Spleen (tissue), 11 donors: ENCODE measurements around the gene TMEM259. TPM values are rescaled to one million over a fixed set of nuclear protein-coding genes. Genes with fewer than 3 reads are reported as not detected.
A peak's percentile ranks its signal among the peaks of the same experiment; 100 is the strongest.

Source experiments
- DNase-seq: peaks from one replicate; pipeline ENCODE4 v3.0.0-alpha.2; 2020
- H3K27ac ChIP-seq, 8 donors: fragments of 200-600 bp; sonication (generic) in 7 of 8; 1 replicate in 4 of 8; 2 replicates in 4 of 8; pipeline versions ENCODE4 v1.5.0 to v1.8.0; 2016 to 2021; ENCODE audit warnings: inconsistent platforms in 4 of 8, mild to moderate bottlenecking in 4 of 8, moderate library complexity in 1 of 8
- H3K27me3 ChIP-seq, 7 donors: fragments of 200-600 bp; sonication (generic) in 6 of 7; replicated peaks in 1 of 7; 1 replicate in 4 of 7; 2 replicates in 3 of 7; pipeline versions ENCODE4 v1.5.0 to v1.8.0; 2016 to 2021; ENCODE audit warnings: inconsistent platforms in 3 of 7, mild to moderate bottlenecking in 1 of 7
- H3K36me3 ChIP-seq, 6 donors: fragments of 200-600 bp; sonication (generic) in 5 of 6; 1 replicate in 4 of 6; 2 replicates in 2 of 6; pipeline versions ENCODE4 v1.5.0 to v1.8.0; 2016 to 2021; ENCODE audit warnings: inconsistent platforms in 2 of 6
- H3K4me1 ChIP-seq, 6 donors: fragments of 200-600 bp; sonication (generic) in 5 of 6; 1 replicate in 3 of 6; 2 replicates in 3 of 6; pipeline versions ENCODE4 v1.5.0 to v1.8.0; 2016 to 2021; ENCODE audit warnings: inconsistent platforms in 3 of 6
- H3K4me3 ChIP-seq, 8 donors: fragments of 200-600 bp; sonication (generic) in 7 of 8; 1 replicate in 4 of 8; 2 replicates in 4 of 8; pipeline versions ENCODE4 v1.5.0 to v1.8.0; 2016 to 2021; ENCODE audit warnings: inconsistent platforms in 4 of 8, mild to moderate bottlenecking in 4 of 8, moderate library complexity in 2 of 8
- H3K9me3 ChIP-seq, 8 donors: fragments of 200-600 bp; sonication (generic) in 7 of 8; 1 replicate in 4 of 8; 2 replicates in 4 of 8; pipeline versions ENCODE4 v1.5.0 to v1.8.0; 2016 to 2021; ENCODE audit warnings: inconsistent platforms in 4 of 8
- POLR2A ChIP-seq, 3 donors: fragments of 450-650 bp; IDR thresholded peaks; one replicate each; pipeline ENCODE4 v1.5.1; 2017; ENCODE audit warnings: antibody characterized with exemption in 3 of 3, mild to moderate bottlenecking in 1 of 3
- POLR2AphosphoS5 ChIP-seq, 3 donors: sonication (generic); formaldehyde crosslinking; IDR thresholded peaks; one replicate each; pipeline ENCODE4 v1.5.1; 2017; ENCODE audit warnings: antibody characterized with exemption in 3 of 3
- WGBS, 5 donors: extraction: QIAGEN DNeasy Blood & Tissue Kit in 3 of 5; methylation state at CpG; one replicate each; pipeline versions ENCODE4 v1.1.5 to v1.1.7; 2013 to 2018; 5-methylcytosine and 5-hydroxymethylcytosine counted together
- intact Hi-C: fragments of 100-400 bp; cut with DNase I; formaldehyde crosslinking; loops from one replicate; pipeline ENCODE4 v1.15.0; 2023; ENCODE audit warnings: low total_unique reads
- polyA plus RNA-seq, 3 donors: library from polyadenylated mRNA; stranded (reverse); fragments of 200-250 nt; gene quantifications; one replicate each; pipeline ENCODE4 v1.2.1, GENCODE V29; 2013
- total RNA-seq, 7 donors: library from RNA; depleted of rRNA in 3 of 7; stranded (reverse); fragments of >200 nt in 3 of 7; fragmentation: NEBNext Ultra II Directional in 4 of 7; extraction: Animal tissue kit (Norgen Biotek cat#: 25700) in 4 of 7; gene quantifications; one replicate each; pipeline versions ENCODE4 v1.1.0 to v1.2.1, GENCODE V29; 2016 to 2021
- TF ChIP-seq, protein P1 (sequence below), 11 experiments: fragments of 200-600 bp in 7 of 11; fragments of 450-650 bp in 4 of 11; sonication (generic) in 4 of 11; IDR thresholded peaks in 8 of 11; conservative IDR thresholded peaks in 3 of 11; 1 replicate in 7 of 11; 2 replicates in 4 of 11; pipeline versions ENCODE4 v1.4.0 to v1.8.0; 2016 to 2021; ENCODE audit warnings: antibody characterized with exemption in 11 of 11, inconsistent platforms in 4 of 11, mild to moderate bottlenecking in 1 of 11
- donor health status: healthy with polysubstance abuse.
- donor health status: DM: no; HTN: no; CAD: no; lungs with moderate emphysema.
- donor health status: DM: no; HTN: no; CAD: no.
- donor health status: Bipolar disorder and iron deficiency.
- donor health status: healthy.
- donor health status: DM: no; HTN: no; CAD: no.
- donor health status: DM: yes; HTN: yes; CAD: no.

Gene TMEM259
- total and polyA plus RNA-seq, 10 donors = 172 to 560 (median 241) TPM

DNA sequence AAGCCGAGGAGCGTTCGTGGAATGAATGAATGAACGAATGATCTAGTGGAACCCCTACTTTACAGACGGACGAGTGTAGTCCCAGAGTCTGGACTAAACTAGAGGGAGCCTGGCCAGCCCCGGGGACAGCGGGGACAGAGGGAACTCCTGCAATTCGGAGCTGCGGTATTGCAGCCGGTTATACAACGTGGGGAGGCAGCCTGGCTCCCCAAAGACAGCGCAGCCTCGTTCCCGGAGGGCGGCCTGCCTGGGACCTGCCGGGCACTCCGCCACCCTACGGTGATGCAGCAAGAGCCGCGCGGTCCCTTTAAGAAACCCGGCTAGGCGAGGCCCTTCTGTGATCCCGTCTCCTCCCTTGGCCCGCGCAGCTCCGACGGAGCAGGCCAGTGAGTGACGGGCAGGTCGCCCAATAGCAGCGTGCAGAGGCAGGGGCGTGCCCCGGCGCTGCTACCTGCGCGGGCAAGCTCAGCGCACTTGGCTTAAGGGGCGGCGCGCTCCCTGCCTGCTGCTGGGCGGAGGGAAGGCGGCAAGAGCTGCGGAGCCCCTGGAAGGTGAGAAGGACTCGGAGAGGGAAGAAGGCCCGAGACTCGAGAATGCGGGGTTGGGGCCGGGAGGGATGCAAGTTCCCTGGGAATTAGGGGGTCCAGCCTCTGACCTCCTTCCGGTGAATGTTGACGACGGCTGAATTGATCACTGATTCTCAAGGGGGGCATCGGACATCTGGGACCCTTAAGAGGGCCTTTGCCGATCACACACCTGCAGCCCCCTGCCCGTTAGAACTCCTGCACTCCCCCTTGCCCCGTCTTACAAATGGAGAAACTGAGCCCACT, 18.9 kb upstream of the TMEM259 start, which contains the start of gene ABCA7:
Gene ABCA7, plus strand, starts transcription at position 462 of the 830 bp plus-strand sequence. CDS start 1,255 bp downstream, outside the sequence.
- DNase-seq = peak; percentile 100
- Histone ChIP-seq H3K9me3 (no peaks in the 10 kb centered on the region), H3K36me3 (peaks cover 0 to 74% (median 36%) of the 10 kb centered on the region in 6 donors), H3K4me1 (peaks cover 38 to 86% (median 61%) of the 10 kb centered on the region in 6 donors), H3K27ac (peak within 1 kb of the TSS; percentile 53 to 94 (median 86)), H3K4me3 (peak within 1 kb of the TSS; percentile 56 to 92 (median 70)), H3K27me3 (no peaks in the 10 kb centered on the region)
- TF ChIP-seq POLR2A (IDR thresholded peaks at IDR 0.05) (peak in 2 of 3 donors; percentile 33 to 72), POLR2AphosphoS5 (IDR thresholded peaks at IDR 0.05) (peak; percentile 96 to 99 (median 97))
- TF ChIP-seq, protein P1, sequence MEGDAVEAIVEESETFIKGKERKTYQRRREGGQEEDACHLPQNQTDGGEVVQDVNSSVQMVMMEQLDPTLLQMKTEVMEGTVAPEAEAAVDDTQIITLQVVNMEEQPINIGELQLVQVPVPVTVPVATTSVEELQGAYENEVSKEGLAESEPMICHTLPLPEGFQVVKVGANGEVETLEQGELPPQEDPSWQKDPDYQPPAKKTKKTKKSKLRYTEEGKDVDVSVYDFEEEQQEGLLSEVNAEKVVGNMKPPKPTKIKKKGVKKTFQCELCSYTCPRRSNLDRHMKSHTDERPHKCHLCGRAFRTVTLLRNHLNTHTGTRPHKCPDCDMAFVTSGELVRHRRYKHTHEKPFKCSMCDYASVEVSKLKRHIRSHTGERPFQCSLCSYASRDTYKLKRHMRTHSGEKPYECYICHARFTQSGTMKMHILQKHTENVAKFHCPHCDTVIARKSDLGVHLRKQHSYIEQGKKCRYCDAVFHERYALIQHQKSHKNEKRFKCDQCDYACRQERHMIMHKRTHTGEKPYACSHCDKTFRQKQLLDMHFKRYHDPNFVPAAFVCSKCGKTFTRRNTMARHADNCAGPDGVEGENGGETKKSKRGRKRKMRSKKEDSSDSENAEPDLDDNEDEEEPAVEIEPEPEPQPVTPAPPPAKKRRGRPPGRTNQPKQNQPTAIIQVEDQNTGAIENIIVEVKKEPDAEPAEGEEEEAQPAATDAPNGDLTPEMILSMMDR (IDR thresholded peaks at IDR 0.05 in 8 of 11, conservative IDR thresholded peaks at IDR 0.05 in 3 of 11) = peak in 3 of 11 experiments; percentile 22 to 48 (median 46)
- 2 to 7% (median 3%) methylated on average over 32 to 56 of the region's 56 CpGs for WGBS, 5 donors
- intact Hi-C loops = no loop called here

DNA sequence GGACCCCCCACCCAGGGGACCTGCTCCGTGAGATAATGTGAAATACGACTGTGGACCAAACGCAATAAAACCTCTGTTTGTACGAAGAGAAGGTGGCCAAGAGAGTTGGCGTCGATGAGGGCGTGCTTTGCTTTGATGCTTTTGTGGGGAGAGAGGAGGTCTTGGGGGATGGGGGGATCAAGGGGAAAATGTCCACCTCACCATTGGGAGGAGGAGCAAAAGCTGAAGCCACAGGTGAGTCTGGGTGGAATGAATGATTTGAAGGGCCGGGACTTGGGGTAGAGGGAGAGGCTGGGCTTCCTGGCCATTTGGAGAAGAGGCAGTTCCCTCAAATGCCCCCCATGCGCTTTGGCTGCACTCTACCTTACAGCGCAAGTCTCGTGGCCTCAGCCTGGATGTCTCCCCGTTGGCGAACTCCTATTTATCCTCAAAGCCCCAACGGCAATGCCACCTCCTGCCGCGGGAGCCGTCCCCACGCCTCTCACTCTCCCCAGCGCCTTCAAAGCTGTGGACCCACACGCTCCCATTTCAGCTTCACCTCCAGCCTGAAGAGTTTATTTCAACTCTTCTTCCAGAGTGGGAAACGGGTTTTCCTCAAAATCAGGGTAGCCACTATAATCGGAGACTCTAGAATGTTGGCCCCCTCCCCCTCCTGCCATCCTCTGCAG, 18.2 kb upstream of the TMEM259 start:
- peak overlapping the region in 5 of 8 donors; percentile 56 to 92 (median 73) for H3K4me3 ChIP-seq
- DNase-seq = peak; percentile 83
- H3K27ac ChIP-seq = peak overlapping the region; percentile 53 to 94 (median 86)
- 64 to 73% (median 66%) methylated on average over 22 of the region's 22 CpGs for WGBS, 5 donors
- no peaks in the 10 kb centered on the region for H3K9me3 ChIP-seq
- H3K27me3 ChIP-seq = no peaks in the 10 kb centered on the region
- intact Hi-C loops = no loop called here
- TF ChIP-seq, protein P1 (IDR thresholded peaks at IDR 0.05 in 8 of 11, conservative IDR thresholded peaks at IDR 0.05 in 3 of 11) = no peak
- peak in 1 of 3 donors; percentile 0 for TF ChIP-seq POLR2AphosphoS5 (IDR thresholded peaks at IDR 0.05)
- TF ChIP-seq POLR2A (IDR thresholded peaks at IDR 0.05) = no peak
- H3K36me3 ChIP-seq = peaks cover 0 to 67% (median 32%) of the 10 kb centered on the region in 6 donors
- peaks cover 38 to 86% (median 61%) of the 10 kb centered on the region in 6 donors for H3K4me1 ChIP-seq

DNA sequence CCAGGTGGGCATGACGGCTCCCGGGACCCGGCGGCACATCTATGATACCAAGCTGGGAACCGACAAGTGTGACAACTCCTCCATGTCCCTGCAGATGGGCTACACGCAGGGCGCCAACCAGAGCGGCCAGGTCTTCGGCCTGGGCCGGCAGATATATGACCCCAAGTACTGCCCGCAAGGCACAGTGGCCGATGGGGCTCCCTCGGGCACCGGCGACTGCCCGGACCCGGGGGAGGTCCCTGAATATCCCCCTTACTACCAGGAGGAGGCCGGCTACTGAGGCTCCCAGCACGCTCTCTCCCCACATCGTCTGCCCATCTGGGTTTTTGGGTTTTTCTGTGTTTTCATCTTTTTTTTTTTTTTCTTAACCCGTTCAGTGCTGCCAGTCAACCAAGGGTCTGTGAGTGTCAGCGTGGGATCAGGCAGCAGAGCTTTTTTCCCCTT, 16.7 kb upstream of the TMEM259 start:
- Histone ChIP-seq H3K36me3 (peaks cover 0 to 62% (median 34%) of the 10 kb centered on the region in 6 donors), H3K27ac (peak overlapping the region; percentile 77 to 94 (median 86)), H3K4me3 (peak overlapping the region in 5 of 8 donors; percentile 2 to 92 (median 20)), H3K27me3 (no peaks in the 10 kb centered on the region), H3K4me1 (peaks cover 38 to 85% (median 60%) of the 10 kb centered on the region in 6 donors), H3K9me3 (no peaks in the 10 kb centered on the region)
- DNase-seq = peak; percentile 87
- intact Hi-C loops = no loop called here
- 32 to 45% (median 39%) methylated on average over 19 to 22 of the region's 22 CpGs for whole genome bisulfite sequencing, 5 donors
- TF ChIP-seq POLR2A (IDR thresholded peaks at IDR 0.05) = no peak
- TF ChIP-seq POLR2AphosphoS5 (IDR thresholded peaks at IDR 0.05) = peak in 1 of 3 donors; percentile 70
- TF ChIP-seq, protein P1 (IDR thresholded peaks at IDR 0.05 in 8 of 11, conservative IDR thresholded peaks at IDR 0.05 in 3 of 11) = no peak
